GM18499 (cell line): ENCODE results near the gene CHGA.

ENCODE experiments used
- ATAC-seq: cut with Tn5 transposase; IDR thresholded peaks from one replicate; pipeline ENCODE4 v1.9.1; 2021; ENCODE audit warnings: moderate number of reproducible peaks; ENCODE audit not compliant: insufficient read depth, unreplicated experiment

CHGA gene

GRCh38 chr14:92929689-92930608 lies 7.0 kb downstream of the CHGA start:
- no peak for ATAC-seq

DNA sequence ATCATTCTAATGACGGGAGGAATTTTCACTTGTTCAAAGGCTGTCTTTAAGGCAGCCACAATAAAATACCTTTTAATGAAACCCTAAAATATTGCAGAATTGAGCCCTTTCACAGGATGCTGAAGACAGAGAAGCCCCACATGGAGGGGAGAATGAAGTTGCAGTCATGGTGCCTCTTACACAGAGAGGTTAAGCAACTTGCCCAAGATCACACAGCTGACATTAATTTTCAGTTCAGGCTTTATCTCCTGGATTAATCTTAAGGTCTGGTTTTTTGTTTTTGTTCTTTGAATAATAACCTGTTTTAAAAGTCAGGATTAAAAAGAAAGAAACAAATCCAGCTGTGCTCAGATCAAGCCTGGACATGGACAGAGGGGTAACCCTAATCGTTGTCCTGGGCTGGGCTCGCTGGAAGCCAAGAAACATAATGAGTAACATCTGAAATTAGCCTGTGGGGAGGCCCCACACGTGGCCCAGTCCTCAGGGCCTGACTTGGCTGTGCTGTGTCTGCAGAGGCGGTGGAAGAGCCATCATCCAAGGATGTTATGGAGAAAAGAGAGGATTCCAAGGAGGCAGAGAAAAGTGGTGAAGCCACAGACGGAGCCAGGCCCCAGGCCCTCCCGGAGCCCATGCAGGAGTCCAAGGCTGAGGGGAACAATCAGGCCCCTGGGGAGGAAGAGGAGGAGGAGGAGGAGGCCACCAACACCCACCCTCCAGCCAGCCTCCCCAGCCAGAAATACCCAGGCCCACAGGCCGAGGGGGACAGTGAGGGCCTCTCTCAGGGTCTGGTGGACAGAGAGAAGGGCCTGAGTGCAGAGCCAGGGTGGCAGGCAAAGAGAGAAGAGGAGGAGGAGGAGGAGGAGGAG lies 8.0 kb downstream of the CHGA start:
- ATAC-seq, result no peak

GRCh38 chr14:92931681-92932447 lies 8.9 kb downstream of the CHGA start:
- no peak for ATAC-seq

GRCh38 chr14:92932448-92933395 lies 9.8 kb downstream of the CHGA start:
- no peak for ATAC-seq

DNA sequence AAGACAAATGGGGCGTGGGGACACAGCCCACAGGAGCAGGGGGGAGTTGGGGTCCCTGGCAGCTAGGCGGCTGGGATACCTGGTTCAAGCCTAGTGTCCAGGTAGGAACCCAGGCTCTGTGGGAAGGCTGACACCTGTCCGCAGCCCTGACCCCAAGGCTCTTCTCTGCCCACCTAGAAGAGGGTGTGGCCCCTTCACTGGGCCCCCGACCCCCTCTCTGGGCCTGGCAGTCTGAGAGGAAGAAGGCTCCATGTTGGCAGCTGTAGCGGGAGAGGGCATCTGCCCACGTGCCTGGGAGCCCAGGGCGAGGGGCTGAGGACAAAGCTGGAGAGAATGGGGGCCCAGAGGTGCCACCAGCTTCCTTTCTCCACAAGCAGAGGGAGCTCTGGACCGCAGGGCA lies 10.5 kb downstream of the CHGA start:
- ATAC-seq, result no peak

DNA sequence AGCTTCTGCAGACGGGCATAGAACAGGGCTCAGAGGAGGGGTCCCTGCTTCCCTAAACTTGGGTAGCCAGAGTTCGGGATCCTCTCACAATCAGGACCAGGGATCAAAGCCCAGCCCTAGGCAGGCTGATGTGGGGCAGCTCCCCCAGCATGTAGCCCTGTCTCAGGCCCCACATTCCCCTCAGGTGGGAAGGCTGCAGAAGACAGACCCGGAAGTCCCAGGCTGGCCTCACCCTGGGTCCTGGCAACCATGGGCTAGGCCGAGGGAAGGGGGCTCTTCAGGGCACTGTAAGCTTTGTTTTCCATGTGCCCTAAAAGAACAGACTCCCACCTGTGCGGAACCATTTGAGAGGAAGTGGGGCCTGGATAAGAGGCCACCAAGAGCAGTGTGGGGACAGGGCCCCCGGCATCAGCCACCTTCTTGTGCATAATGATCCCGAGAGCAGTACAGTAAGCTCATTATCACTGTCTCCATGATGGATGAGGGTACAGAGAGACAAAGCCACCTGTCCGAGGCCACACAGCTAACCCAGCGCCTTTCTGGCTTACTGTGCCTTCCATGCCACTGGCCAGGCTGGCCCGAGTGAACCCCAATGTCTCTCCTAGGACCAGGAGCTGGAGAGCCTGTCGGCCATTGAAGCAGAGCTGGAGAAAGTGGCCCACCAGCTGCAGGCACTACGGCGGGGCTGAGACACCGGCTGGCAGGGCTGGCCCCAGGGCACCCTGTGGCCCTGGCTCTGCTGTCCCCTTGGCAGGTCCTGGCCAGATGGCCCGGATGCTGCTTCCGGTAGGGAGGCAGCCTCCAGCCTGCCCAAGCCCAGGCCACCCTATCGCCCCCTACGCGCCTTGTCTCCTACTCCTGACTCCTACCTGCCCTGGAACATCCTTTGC lies 11.5 kb downstream of the CHGA start:
- no peak for ATAC-seq

- ATAC-seq, result no peak
Observed at GRCh38 chr14:92935446-92935845, 12.5 kb downstream of the CHGA start.

DNA sequence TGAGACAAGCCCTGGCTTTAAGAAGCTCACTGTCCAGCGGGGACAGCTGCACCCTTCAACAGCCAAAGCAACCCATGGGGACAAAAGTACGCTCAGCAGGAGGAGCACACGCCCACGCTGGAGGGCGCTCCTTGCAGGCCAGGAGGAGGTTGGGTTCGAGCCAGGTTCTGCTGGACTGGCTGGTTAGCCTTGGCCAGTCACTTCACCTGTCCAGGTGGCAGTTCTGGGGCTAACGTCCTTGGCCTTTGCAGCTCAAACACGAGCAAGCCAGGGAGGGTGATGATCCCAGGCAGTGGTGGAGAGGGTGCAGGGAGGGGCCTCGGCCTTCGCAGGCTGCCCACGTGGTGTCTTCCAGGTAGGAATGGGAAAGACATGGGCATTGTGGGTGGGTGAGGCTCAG lies 13.1 kb downstream of the CHGA start:
- ATAC-seq, result no peak

DNA sequence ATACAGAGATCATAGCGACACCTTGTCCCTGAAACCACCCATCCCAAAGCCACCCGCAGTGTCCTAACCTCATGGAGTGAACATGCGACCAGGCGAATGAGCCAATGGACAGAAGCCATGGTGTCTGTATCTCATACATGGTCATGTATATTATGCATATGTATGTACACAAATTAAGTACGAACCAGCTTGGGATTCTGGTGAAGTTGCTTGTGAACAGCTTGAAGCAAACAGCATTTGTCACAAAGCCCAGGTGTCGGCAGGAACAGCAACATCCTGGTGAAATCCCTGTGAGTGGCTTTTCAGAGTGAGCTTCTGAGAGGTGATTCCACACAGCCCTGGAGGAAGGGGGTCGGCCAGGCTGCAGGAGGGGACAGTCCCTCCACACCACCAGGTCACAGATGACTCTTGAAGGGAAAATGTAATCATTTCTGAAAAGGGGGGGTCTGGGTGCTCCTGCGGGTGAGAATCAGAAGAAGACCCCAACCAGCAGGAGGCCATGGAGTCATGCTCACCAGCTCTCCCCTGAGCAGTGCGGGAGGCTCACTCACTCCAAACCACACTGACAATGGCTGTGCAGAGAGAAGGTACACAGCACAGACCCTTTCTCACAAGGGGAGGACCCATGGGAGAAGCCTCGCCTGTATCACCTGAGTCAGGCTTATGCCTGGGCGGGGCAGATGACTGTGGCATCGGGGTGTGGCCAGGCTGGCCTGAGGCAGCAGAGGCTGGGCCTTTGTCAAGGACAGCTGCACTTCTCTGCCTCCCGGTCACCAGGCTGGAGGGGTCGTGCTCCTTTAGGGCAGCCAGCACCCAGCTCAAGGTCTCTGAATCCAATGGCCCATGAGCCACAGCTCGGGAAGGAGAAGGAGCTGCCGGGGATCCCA lies 14.3 kb downstream of the CHGA start:
- no peak for ATAC-seq

GRCh38 chr14:92938235-92938875 lies 15.4 kb downstream of the CHGA start:
- ATAC-seq, result no peak

DNA sequence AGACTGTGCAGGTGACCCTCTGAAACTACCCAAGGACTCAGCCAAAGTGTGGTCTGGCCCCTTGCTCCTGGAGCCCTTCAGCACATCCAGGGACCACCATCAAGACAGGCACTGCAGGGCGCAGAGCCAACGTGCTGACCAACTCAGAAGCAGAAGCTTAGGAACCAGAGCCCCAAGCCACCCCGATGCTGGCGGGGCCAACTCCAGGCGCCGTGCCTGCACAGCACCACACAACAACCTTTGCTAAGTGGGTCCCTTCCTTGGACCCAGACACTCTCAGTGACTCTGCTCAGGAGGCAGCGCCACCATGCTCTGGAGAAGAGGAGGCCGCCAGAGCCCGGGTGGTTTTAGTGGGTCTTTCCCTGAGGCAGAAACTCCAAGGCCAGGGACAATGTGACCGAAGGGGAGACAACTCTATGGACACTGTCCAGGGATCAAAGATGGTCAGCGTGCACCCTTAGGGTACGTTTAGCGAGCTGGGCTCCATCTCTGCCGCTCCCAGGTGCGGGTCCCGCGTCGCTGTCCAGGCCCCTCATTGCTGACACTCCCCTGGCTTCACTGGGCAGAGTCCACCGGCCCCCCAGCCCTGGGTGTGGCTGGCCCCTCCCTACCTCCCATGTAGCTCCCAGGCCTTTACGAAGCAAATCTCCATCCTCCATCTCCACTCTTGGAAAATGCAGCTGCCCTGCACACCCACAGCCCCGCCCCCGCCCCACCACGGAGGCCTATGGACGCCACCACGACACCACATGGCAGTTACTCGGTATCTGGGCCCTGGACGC lies 16.1 kb downstream of the CHGA start:
- no peak for ATAC-seq

DNA sequence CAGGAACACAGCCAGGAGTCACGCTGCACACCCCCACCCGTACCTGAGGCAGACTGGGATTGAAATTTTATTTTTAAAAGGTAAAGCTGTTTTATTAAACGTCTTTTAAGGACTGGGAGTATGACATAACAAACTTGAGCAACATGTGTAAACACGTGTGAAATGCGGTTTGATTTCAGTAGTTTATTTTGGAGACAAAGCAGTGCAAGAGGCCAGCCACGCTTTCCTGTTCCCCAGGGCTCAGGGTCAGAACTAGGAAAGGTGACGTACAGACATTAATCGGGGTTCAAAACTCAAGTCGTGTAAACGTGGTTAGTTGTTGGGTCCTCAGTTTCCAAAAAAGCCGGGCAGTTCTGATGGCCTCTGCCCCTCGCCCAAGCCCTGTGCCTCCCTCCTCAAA lies 16.7 kb downstream of the CHGA start:
- no peak for ATAC-seq

DNA sequence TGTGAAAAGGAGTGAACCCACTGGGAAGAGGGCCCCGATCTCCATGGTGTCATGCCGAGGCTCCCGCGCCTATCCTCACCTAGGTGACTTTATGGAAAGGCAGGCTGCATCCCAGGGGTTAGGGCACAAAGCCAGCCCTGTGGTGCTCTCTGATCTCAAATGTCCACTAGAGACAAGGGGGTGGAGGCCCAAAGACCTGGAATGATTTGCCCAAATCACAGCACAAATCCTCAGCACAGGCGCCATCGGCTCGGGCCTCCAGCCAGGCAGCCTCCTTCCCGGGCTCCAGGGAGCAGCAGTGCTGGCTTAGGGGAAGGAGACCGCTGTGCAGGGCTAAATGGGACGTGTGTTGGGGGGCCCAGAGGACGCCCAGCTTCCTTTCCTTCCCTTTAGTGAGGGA lies 17.6 kb downstream of the CHGA start:
- ATAC-seq, result no peak

- ATAC-seq, result no peak
Observed at GRCh38 chr14:92941531-92941930, 18.6 kb downstream of the CHGA start.

DNA sequence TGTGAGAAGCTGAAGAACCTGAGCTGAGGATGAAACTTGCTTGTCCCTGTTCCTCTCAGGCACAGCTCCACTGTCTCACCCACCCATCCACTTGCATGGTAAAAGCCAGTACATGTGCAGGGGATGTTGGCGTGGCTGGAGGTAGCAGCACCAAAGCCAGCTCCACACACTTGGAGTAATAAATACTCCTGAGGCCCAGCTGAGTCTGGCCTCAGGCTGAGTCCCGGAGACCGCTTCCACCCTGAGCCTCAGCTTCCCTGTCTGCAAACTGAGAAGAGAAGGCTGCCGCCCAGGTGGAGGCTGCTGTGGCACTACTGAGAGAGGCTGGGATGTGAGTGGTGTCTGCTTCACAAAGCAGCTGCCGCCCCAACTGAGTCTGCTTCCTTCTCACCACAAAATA lies 19.2 kb downstream of the CHGA start:
- ATAC-seq, result no peak

GRCh38 chr14:92942576-92942975 lies 19.6 kb downstream of the CHGA start:
- ATAC-seq, result no peak
